Liver (tissue), 9 donors: ENCODE results near the gene ECT2. TPM values are rescaled to one million over a fixed set of nuclear protein-coding genes. Genes with fewer than 3 reads are reported as not detected.

ENCODE experiments used
- DNase-seq: peaks from one replicate; pipeline ENCODE4 v3.0.0-alpha.2; 2017; ENCODE audit warnings: low spot score
- H3K27ac ChIP-seq, 2 donors: one replicate each; pipeline ENCODE4 v1.7.0; 2013; ENCODE audit warnings: inconsistent platforms in 2 of 2, low read length in 2 of 2, control low read depth in 1 of 2, low read depth in 1 of 2, mild to moderate bottlenecking in 1 of 2
- H3K27me3 ChIP-seq, 4 donors: one replicate each; pipeline versions ENCODE4 v1.6.1 to v1.7.0; 2013; ENCODE audit warnings: low read length in 3 of 4, inconsistent platforms in 1 of 4, mild to moderate bottlenecking in 1 of 4, moderate library complexity in 1 of 4; ENCODE audit not compliant: control insufficient read depth in 4 of 4, insufficient read depth in 4 of 4
- H3K36me3 ChIP-seq, 4 donors: one replicate each; pipeline versions ENCODE4 v1.6.1 to v1.7.0; 2013; ENCODE audit warnings: low read length in 3 of 4, mild to moderate bottlenecking in 3 of 4, low read depth in 1 of 4, moderate library complexity in 1 of 4; ENCODE audit not compliant: control insufficient read depth in 4 of 4, insufficient read depth in 3 of 4
- H3K4me1 ChIP-seq, 4 donors: one replicate each; pipeline versions ENCODE4 v1.6.1 to v1.7.0; 2013; ENCODE audit warnings: low read length in 3 of 4, mild to moderate bottlenecking in 3 of 4, moderate library complexity in 1 of 4; ENCODE audit not compliant: control insufficient read depth in 4 of 4, insufficient read depth in 4 of 4
- H3K4me3 ChIP-seq, 3 donors: one replicate each; pipeline versions ENCODE4 v1.6.1 to v1.7.0; 2013; ENCODE audit warnings: low read length in 3 of 3, control low read depth in 1 of 3, low read depth in 1 of 3, mild to moderate bottlenecking in 1 of 3
- H3K9ac ChIP-seq, 2 donors: one replicate each; pipeline ENCODE4 v1.7.0; 2013; ENCODE audit warnings: low read length in 2 of 2, mild to moderate bottlenecking in 2 of 2, moderate library complexity in 2 of 2, control low read depth in 1 of 2, low read depth in 1 of 2
- H3K9me3 ChIP-seq, 4 donors: one replicate each; pipeline versions ENCODE4 v1.6.1 to v1.7.0; 2013; ENCODE audit warnings: low read length in 3 of 4; ENCODE audit not compliant: control insufficient read depth in 4 of 4
- EGR1 ChIP-seq, 2 donors: IDR thresholded peaks; 2 replicates each; pipeline ENCODE4 v1.6.1; 2016 to 2018; ENCODE audit warnings: antibody characterized with exemption in 2 of 2, low read depth in 2 of 2
- FOXA1 ChIP-seq: IDR thresholded peaks from 2 replicates; pipeline ENCODE4 v1.6.1; 2016; ENCODE audit warnings: antibody characterized with exemption
- FOXA2 ChIP-seq: IDR thresholded peaks from 2 replicates; pipeline ENCODE4 v1.6.1; 2016; ENCODE audit warnings: antibody characterized with exemption
- GABPA ChIP-seq, 2 donors: IDR thresholded peaks in 1 of 2; conservative IDR thresholded peaks in 1 of 2; 2 replicates each; pipeline ENCODE4 v1.6.1; 2016; ENCODE audit warnings: antibody characterized with exemption in 2 of 2, mild to moderate bottlenecking in 1 of 2, moderate library complexity in 1 of 2
- HNF4A ChIP-seq, 2 donors: conservative IDR thresholded peaks; 2 replicates each; pipeline ENCODE4 v1.6.1; 2016; ENCODE audit warnings: antibody characterized with exemption in 2 of 2, mild to moderate bottlenecking in 2 of 2
- HNF4G ChIP-seq: IDR thresholded peaks from 2 replicates; pipeline ENCODE4 v1.6.1; 2016; ENCODE audit warnings: antibody characterized with exemption
- JUND ChIP-seq, 2 donors: IDR thresholded peaks; 2 replicates each; pipeline ENCODE4 v1.6.1; 2016; ENCODE audit warnings: antibody characterized with exemption in 2 of 2
- NR2F2 ChIP-seq: IDR thresholded peaks from 2 replicates; pipeline ENCODE4 v1.6.1; 2016; ENCODE audit warnings: antibody characterized with exemption
- RAD21 ChIP-seq, 2 donors: IDR thresholded peaks; 2 replicates each; pipeline ENCODE4 v1.6.1; 2016; ENCODE audit warnings: antibody characterized with exemption in 2 of 2, mild to moderate bottlenecking in 2 of 2
- RXRA ChIP-seq, 2 donors: IDR thresholded peaks; 2 replicates each; pipeline ENCODE4 v1.6.1; 2017 to 2018; ENCODE audit warnings: antibody characterized with exemption in 2 of 2, mild to moderate bottlenecking in 1 of 2
- SP1 ChIP-seq: IDR thresholded peaks from 2 replicates; pipeline ENCODE4 v1.6.1; 2018; ENCODE audit warnings: antibody characterized with exemption, mild to moderate bottlenecking
- TAF1 ChIP-seq: conservative IDR thresholded peaks from 2 replicates; pipeline ENCODE4 v1.6.1; 2016; ENCODE audit warnings: antibody characterized with exemption, mild to moderate bottlenecking
- YY1 ChIP-seq: IDR thresholded peaks from 2 replicates; pipeline ENCODE4 v1.6.1; 2016; ENCODE audit warnings: antibody characterized with exemption, mild to moderate bottlenecking
- WGBS: extraction: QIAGEN DNeasy Blood & Tissue Kit; methylation state at CpG from one replicate; pipeline ENCODE4 v1.1.7; 2013; 5-methylcytosine and 5-hydroxymethylcytosine counted together
- polyA plus RNA-seq, 2 donors: library from polyadenylated mRNA; stranded (reverse) in 1 of 2; unstranded in 1 of 2; fragments of 200-250 nt in 1 of 2; fragments of >200 nt in 1 of 2; fragmentation: Nextera tagmentation in 1 of 2; extraction: Ambion mirVana in 1 of 2; gene quantifications; one replicate each; pipeline versions ENCODE4 v1.2.1 to v1.2.3, GENCODE V29; 2013 to 2015
- total RNA-seq, 2 donors: library from RNA; depleted of rRNA; stranded (reverse); fragments of >200 nt; gene quantifications; one replicate each; pipeline ENCODE4 v1.2.3, GENCODE V29; 2014
- TF ChIP-seq, protein P1 (sequence below): IDR thresholded peaks from 2 replicates; pipeline ENCODE4 v1.6.1; 2016; ENCODE audit warnings: antibody characterized with exemption
- TF ChIP-seq, protein P2 (sequence below): fragments of 150-350 bp; IDR thresholded peaks from 2 replicates; pipeline ENCODE4 v1.5.1; 2017; ENCODE audit warnings: improper control_type of control experiment, low read depth, low read length; ENCODE audit not compliant: missing input control
- TF ChIP-seq, protein P3 (sequence below): IDR thresholded peaks from 2 replicates; pipeline ENCODE4 v1.6.1; 2016; ENCODE audit warnings: antibody characterized with exemption
- TF ChIP-seq, protein P4 (sequence below): IDR thresholded peaks from 2 replicates; pipeline ENCODE4 v1.6.1; 2016; ENCODE audit warnings: antibody characterized with exemption, mild to moderate bottlenecking
- TF ChIP-seq, protein P5 (sequence below): IDR thresholded peaks from 2 replicates; pipeline ENCODE4 v1.6.1; 2016; ENCODE audit warnings: antibody characterized with exemption
- donor health status: healthy.
- donor health status: healthy.
- donor health status: healthy.
- donor health status: healthy.
- donor health status: healthy.

Gene ECT2
- total and polyA plus RNA-seq, 4 donors = 1.5 to 32.4 (median 2.6) TPM

DNA sequence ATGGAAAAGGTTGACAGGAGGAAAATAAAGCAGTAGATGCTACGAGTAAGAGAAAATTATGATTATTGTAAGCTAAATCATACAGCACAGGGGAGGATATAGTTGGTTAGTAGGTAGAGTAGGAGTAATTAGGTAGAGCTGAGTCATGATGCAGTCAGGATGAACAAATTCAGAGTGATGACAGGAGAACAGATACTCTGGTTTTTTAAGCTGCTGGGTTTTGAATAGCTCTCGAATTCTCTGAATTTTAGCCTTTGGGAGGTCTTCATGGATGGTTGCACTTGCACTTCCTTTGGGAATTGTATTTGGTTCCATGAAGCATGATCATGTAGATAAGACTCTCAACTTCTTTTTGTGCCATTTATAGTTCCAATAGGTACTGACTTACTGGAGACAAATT lies 96.2 kb downstream of the ECT2 start:
- Histone ChIP-seq H3K9me3 (no peaks in the 10 kb centered on the region), H3K4me1 (no peaks in the 10 kb centered on the region), H3K27me3 (no peaks in the 10 kb centered on the region), H3K4me3 (no peak overlapping the region), H3K36me3 (no peaks in the 10 kb centered on the region), H3K9ac (no peak overlapping the region), H3K27ac (no peak overlapping the region)
- WGBS = 71% methylated on average over 2 of the region's 2 CpGs
- no peak for DNase-seq
- TF ChIP-seq FOXA1 (no peak), YY1 (no peak), SP1 (no peak), JUND (IDR thresholded peaks at IDR 0.05) (no peak), EGR1 (IDR thresholded peaks at IDR 0.05; ENCODE audit: low read depth in 2 of 2) (no peak), FOXA2 (no peak), TAF1 (no peak), GABPA (IDR thresholded peaks at IDR 0.05 in 1 of 2, conservative IDR thresholded peaks at IDR 0.05 in 1 of 2) (no peak)
- TF ChIP-seq, protein P1, sequence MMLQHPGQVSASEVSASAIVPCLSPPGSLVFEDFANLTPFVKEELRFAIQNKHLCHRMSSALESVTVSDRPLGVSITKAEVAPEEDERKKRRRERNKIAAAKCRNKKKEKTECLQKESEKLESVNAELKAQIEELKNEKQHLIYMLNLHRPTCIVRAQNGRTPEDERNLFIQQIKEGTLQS = no peak
- TF ChIP-seq, protein P2, sequence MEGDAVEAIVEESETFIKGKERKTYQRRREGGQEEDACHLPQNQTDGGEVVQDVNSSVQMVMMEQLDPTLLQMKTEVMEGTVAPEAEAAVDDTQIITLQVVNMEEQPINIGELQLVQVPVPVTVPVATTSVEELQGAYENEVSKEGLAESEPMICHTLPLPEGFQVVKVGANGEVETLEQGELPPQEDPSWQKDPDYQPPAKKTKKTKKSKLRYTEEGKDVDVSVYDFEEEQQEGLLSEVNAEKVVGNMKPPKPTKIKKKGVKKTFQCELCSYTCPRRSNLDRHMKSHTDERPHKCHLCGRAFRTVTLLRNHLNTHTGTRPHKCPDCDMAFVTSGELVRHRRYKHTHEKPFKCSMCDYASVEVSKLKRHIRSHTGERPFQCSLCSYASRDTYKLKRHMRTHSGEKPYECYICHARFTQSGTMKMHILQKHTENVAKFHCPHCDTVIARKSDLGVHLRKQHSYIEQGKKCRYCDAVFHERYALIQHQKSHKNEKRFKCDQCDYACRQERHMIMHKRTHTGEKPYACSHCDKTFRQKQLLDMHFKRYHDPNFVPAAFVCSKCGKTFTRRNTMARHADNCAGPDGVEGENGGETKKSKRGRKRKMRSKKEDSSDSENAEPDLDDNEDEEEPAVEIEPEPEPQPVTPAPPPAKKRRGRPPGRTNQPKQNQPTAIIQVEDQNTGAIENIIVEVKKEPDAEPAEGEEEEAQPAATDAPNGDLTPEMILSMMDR = no peak
- TF ChIP-seq, protein P3, sequence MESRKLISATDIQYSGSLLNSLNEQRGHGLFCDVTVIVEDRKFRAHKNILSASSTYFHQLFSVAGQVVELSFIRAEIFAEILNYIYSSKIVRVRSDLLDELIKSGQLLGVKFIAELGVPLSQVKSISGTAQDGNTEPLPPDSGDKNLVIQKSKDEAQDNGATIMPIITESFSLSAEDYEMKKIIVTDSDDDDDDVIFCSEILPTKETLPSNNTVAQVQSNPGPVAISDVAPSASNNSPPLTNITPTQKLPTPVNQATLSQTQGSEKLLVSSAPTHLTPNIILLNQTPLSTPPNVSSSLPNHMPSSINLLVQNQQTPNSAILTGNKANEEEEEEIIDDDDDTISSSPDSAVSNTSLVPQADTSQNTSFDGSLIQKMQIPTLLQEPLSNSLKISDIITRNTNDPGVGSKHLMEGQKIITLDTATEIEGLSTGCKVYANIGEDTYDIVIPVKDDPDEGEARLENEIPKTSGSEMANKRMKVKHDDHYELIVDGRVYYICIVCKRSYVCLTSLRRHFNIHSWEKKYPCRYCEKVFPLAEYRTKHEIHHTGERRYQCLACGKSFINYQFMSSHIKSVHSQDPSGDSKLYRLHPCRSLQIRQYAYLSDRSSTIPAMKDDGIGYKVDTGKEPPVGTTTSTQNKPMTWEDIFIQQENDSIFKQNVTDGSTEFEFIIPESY = no peak
- TF ChIP-seq, protein P4, sequence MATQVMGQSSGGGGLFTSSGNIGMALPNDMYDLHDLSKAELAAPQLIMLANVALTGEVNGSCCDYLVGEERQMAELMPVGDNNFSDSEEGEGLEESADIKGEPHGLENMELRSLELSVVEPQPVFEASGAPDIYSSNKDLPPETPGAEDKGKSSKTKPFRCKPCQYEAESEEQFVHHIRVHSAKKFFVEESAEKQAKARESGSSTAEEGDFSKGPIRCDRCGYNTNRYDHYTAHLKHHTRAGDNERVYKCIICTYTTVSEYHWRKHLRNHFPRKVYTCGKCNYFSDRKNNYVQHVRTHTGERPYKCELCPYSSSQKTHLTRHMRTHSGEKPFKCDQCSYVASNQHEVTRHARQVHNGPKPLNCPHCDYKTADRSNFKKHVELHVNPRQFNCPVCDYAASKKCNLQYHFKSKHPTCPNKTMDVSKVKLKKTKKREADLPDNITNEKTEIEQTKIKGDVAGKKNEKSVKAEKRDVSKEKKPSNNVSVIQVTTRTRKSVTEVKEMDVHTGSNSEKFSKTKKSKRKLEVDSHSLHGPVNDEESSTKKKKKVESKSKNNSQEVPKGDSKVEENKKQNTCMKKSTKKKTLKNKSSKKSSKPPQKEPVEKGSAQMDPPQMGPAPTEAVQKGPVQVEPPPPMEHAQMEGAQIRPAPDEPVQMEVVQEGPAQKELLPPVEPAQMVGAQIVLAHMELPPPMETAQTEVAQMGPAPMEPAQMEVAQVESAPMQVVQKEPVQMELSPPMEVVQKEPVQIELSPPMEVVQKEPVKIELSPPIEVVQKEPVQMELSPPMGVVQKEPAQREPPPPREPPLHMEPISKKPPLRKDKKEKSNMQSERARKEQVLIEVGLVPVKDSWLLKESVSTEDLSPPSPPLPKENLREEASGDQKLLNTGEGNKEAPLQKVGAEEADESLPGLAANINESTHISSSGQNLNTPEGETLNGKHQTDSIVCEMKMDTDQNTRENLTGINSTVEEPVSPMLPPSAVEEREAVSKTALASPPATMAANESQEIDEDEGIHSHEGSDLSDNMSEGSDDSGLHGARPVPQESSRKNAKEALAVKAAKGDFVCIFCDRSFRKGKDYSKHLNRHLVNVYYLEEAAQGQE = no peak
- TF ChIP-seq, protein P5, sequence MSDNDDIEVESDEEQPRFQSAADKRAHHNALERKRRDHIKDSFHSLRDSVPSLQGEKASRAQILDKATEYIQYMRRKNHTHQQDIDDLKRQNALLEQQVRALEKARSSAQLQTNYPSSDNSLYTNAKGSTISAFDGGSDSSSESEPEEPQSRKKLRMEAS = no peak

DNA sequence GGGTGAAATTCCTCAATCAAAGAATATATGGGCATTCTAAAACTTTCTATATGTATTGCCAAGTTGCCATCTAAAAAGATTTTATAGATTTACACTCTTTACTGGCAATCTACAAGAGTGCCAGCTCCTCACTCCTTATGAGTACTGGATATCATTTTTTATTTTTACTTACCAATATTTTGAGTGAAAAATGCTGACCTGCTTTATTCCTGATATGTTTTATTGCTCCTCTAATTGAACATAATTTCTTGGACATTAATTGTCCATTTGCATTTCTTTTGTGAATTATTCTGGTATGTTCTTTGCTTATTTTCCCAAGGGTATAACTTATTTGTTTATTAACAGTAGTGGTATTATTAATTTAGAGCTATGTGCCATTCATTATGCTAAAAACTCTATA lies 96.8 kb downstream of the ECT2 start:
- Histone ChIP-seq H3K9ac (no peak overlapping the region), H3K36me3 (no peaks in the 10 kb centered on the region), H3K9me3 (no peaks in the 10 kb centered on the region), H3K4me3 (no peak overlapping the region), H3K27me3 (no peaks in the 10 kb centered on the region), H3K27ac (no peak overlapping the region), H3K4me1 (no peaks in the 10 kb centered on the region)
- no peak for DNase-seq
- TF ChIP-seq JUND (IDR thresholded peaks at IDR 0.05) (no peak), RAD21 (IDR thresholded peaks at IDR 0.05) (no peak), HNF4G (no peak), RXRA (IDR thresholded peaks at IDR 0.05) (no peak), SP1 (no peak), FOXA1 (no peak), TAF1 (no peak), EGR1 (IDR thresholded peaks at IDR 0.05; ENCODE audit: low read depth in 2 of 2) (no peak), YY1 (no peak), GABPA (IDR thresholded peaks at IDR 0.05 in 1 of 2, conservative IDR thresholded peaks at IDR 0.05 in 1 of 2) (no peak), NR2F2 (no peak), HNF4A (conservative IDR thresholded peaks at IDR 0.05) (no peak)
- TF ChIP-seq, protein P2 = no peak
- TF ChIP-seq, protein P5 = no peak
- TF ChIP-seq, protein P1 = no peak
- TF ChIP-seq, protein P3 = no peak
